ENCODE results near the gene TMEM212.
"Not testable (repeated sequence)": the region's sequence is repeated elsewhere in the genome, so short reads cannot be mapped to it uniquely, and the experiment has no call there.

Gene TMEM212

DNA sequence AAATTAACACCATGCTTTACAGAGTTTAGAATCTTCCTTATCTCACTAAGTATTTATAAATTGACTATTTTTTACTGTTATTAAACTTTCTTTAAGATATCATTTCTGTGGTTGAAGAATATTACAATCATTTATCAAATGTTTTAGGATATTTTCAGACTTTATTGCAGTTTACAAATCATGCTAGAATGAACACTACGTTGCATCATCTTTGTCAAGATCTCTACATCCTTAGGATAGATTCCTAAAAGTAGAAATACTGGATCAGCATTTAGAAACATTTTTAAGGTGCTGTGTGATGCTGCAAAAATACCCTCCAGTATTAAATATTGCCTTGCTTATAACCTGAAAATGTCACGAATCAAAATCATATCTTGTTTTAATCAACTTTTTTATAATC, 30.3 kb upstream of the TMEM212 start:
- H3K4me3 ChIP-seq (ENCODE audit: low read depth, low read length) = no peak overlapping the region
- TF ChIP-seq, protein P1, sequence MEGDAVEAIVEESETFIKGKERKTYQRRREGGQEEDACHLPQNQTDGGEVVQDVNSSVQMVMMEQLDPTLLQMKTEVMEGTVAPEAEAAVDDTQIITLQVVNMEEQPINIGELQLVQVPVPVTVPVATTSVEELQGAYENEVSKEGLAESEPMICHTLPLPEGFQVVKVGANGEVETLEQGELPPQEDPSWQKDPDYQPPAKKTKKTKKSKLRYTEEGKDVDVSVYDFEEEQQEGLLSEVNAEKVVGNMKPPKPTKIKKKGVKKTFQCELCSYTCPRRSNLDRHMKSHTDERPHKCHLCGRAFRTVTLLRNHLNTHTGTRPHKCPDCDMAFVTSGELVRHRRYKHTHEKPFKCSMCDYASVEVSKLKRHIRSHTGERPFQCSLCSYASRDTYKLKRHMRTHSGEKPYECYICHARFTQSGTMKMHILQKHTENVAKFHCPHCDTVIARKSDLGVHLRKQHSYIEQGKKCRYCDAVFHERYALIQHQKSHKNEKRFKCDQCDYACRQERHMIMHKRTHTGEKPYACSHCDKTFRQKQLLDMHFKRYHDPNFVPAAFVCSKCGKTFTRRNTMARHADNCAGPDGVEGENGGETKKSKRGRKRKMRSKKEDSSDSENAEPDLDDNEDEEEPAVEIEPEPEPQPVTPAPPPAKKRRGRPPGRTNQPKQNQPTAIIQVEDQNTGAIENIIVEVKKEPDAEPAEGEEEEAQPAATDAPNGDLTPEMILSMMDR (IDR thresholded peaks at IDR 0.05; ENCODE audit: borderline replicate concordance, insufficient read depth, low read depth, low read length) = no peak

DNA sequence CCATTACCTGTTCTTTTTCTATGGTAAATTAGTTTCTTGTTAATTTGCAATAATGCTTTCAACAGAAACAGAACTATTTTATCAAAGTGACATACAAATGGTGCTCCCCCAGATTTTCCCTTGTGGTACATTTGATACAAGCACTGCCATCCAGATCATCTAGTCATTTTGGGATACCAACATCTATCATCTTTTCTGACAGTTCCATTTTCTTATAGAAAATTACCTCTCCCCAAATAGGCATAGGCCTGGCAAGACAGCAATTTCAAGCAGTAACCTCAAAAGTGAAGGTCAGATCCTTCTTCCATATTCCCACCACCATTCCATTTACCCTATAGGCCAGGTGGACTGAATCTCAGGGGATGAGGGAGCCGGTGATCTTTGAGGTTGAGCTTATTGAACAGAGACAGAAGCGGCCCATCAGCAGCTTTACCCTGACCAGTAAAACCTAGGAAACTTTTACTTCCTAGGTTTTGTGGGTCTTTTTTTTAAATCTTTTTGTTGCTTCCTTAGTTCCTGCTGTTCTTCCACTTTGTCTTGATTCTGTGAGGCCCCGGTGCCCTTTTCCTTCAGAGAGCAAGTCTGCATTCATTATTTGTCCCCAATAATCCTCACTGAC, 29.8 kb upstream of the TMEM212 start:
- no peak overlapping the region for H3K4me3 ChIP-seq (ENCODE audit: low read depth, low read length)
- TF ChIP-seq, protein P1 (IDR thresholded peaks at IDR 0.05; ENCODE audit: borderline replicate concordance, insufficient read depth, low read depth, low read length) = no peak

DNA sequence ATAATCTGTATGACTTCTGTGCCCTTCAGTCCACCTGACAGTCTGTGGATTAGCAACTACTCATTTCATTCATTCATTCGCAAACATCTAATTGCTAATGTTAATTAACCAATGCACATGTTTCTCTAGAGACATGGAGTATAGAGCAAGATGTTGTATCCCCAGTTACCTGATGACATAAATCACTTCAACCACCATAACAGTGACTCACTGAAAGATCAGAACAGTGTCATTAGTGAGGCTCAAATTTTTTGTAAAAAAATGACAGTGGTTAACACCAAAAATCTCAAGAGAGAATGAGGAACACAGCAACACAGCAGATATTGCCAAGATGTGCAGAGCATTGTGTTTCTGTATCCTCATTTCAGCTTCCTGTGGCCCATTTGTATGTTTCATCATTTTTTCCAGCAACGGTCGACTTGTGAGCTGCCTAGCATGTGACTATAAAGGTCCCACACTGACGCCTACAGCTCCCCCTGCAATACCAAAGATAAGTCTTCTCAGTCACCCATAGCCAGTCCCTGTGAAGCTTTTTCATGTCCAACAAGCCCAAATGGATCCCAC, 29.2 kb upstream of the TMEM212 start:
- H3K4me3 ChIP-seq (ENCODE audit: low read depth, low read length) = no peak overlapping the region
- TF ChIP-seq, protein P1 (IDR thresholded peaks at IDR 0.05; ENCODE audit: borderline replicate concordance, insufficient read depth, low read depth, low read length) = no peak

DNA sequence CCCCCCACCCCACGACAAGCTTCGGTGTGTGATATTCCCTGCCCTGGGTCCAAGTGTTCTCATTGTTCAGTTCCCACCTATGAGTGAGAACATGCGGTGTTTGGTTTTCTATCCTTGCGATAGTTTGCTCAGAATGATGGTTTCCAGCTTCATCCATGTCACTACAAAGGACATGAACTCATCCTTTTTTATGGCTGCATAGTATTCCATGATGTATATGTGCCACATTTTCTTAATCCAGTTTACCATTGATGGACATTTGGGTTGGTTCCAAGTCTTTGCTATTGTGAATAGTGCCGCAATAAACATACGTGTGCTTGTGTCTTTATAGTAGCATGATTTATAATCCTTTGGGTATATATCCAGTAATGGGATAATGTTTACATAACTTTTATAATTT, 28.5 kb upstream of the TMEM212 start:
- H3K4me3 ChIP-seq (ENCODE audit: low read depth, low read length) = not testable (repeated sequence)

DNA sequence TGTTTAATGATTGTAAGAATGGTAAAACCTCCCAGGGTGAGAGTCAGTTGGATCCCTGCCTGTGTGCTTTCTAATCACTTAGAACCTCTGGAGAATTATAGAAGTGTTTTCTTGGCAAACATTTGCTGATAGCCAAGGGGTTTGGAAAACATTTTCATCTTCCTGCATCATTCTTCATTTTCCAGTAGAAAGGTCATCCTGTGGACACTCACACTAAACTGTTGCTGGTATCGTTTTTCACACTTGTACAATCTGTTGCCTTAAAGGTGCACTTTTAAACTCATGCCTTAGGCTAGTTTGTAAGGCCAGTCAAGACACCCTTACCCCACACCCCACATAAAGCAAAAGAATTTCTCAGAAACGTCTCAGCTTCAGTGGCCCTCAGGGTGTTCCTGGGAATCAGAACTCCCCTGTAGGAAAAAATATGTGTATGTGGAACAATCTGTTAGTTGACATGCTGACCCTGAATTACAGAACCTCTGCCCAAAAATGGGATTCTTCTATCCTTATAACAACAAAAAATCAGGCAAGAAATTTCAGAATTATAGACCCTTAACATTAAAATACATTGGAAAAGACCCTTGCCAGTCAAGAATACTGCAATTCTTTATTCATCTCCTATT, 27.1 kb upstream of the TMEM212 start:
- TF ChIP-seq, protein P1 (IDR thresholded peaks at IDR 0.05; ENCODE audit: borderline replicate concordance, insufficient read depth, low read depth, low read length) = no peak
- H3K4me3 ChIP-seq (ENCODE audit: low read depth, low read length) = no peak overlapping the region

DNA sequence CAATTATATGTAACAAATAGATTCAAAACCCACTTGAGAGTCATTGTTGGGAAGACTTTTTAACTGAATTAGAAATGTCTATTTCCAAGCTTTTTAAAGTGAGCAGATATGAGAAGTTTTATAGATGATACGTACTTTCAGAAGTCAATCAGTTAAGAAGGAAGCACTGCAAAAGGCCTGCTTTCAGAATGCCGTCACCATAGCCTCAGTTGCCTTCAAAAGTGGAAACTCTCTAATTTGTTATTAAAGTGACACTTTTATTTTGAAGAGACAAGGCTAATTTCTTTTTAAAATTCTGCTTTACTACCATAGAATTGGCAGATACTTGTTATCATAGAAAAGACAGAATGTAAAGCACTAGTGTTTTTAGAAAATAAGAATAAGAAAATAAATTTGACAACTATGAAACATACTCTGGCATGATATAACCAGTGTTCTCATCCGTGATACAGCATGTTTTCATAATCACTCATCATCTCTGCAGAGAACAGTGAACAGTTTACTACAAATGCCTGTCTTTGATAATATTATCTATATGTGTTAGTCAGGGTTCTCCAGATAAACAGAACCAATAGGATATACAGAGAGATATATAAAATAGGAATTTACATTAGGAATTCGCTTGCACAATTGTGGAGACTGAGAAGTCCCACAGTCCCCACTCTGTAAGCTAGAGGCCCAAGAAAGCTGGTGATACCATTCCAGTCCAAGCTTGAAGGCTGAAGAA, 25.9 kb upstream of the TMEM212 start:
- H3K4me3 ChIP-seq (ENCODE audit: low read depth, low read length) = no peak overlapping the region
- TF ChIP-seq, protein P1 (IDR thresholded peaks at IDR 0.05; ENCODE audit: borderline replicate concordance, insufficient read depth, low read depth, low read length) = no peak

DNA sequence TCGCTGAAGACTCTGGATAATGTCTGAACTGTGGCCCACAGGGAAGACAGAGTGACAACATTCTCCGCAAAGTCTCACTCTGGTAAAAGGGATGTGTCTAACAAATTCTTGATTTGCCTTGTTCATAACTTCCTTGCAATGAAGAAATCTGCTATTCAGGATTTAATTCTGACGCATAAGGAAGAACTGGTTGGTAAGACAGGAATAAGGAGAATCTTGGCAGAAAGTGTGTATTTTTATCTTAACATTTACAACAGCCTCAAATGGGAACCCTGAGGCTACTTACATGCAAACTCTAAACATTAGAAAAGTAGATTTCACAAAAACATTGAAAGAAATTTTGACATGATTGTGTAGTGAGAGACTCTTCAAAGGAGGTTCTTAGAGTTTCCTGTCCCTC, 22.1 kb upstream of the TMEM212 start:
- TF ChIP-seq, protein P1 (IDR thresholded peaks at IDR 0.05; ENCODE audit: borderline replicate concordance, insufficient read depth, low read depth, low read length) = no peak
- H3K4me3 ChIP-seq (ENCODE audit: low read depth, low read length) = no peak overlapping the region

Data from GM12875 (cell line).